WERI-Rb-1 (cell line): ENCODE data around the gene PRM3.

Experiments used
- DNase-seq: peaks from one replicate; pipeline ENCODE4 v3.0.0-alpha.2; 2020
- H3K27ac ChIP-seq: fragments of 250-450 bp; sonication (Bioruptor Pico); 2 replicates; pipeline ENCODE4 v1.5.1; 2020; ENCODE audit warnings: mild to moderate bottlenecking, moderate library complexity
- H3K27me3 ChIP-seq: fragments of 250-450 bp; sonication (Bioruptor Pico); 2 replicates; pipeline ENCODE4 v1.5.1; 2021; ENCODE audit warnings: mild to moderate bottlenecking, low read depth, moderate library complexity; ENCODE audit not compliant: insufficient read depth, severe bottlenecking
- H3K36me3 ChIP-seq: fragments of 250-450 bp; sonication (Bioruptor Pico); 2 replicates; pipeline ENCODE4 v1.5.1; 2020; ENCODE audit warnings: mild to moderate bottlenecking, moderate library complexity
- H3K4me3 ChIP-seq: 2 replicates; pipeline ENCODE4 v1.5.1; 2011; ENCODE audit warnings: low read depth, mild to moderate bottlenecking, control low read depth, low read length
- H3K9me3 ChIP-seq: fragments of 250-450 bp; sonication (Bioruptor Pico); 2 replicates; pipeline ENCODE4 v1.5.1; 2021; ENCODE audit warnings: mild to moderate bottlenecking, moderate library complexity; ENCODE audit not compliant: severe bottlenecking
- CTCF ChIP-seq: IDR thresholded peaks from 2 replicates; pipeline ENCODE4 v1.5.1; 2011; ENCODE audit warnings: low read depth, mild to moderate bottlenecking, control low read depth, inconsistent platforms, low read length

Gene PRM3

DNA sequence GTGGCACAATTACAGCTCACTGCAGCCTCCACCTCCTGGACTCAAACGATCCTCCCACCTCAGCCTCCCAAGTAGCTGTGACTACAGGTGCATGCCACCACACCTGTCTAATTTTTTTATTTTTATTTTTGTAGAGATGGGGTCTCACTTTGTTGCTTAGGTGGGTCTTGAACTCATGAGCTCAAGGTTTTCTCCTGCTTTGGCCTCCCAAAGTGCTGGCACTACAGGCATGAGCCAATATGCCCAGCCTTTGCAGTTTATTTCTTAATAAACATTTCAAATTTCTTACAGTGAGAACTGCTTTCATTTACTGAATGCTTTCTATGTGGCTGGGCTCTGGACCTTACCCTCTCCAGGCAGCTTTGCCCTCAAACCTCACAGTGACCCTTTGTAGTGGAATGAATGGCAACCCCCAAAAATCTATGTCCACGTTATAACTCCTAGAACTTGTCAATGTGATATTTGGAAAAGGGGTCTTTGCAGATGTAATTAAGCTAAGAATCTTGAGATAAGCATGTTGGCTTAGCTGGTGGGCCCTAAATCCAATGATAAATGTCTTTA is 2.7 kb downstream of the PRM3 start:
- H3K27ac ChIP-seq: no peak overlapping the region

GRCh38 chr16:11268921-11269375 is 4.5 kb downstream of the PRM3 start, which contains the start of gene TNP2:
Gene TNP2, minus strand, starts transcription at chr16:11269325. Its CDS starts 63 bp downstream, at chr16:11269262.
- no peak for DNase-seq
- no peak within 1 kb of the TSS for H3K27ac ChIP-seq
- H3K4me3 ChIP-seq: no peak within 1 kb of the TSS
- no peaks in the 10 kb centered on the region for H3K36me3 ChIP-seq
- H3K27me3 ChIP-seq: no peaks in the 10 kb centered on the region
- H3K9me3 ChIP-seq: no peaks in the 10 kb centered on the region
- no peak for TF ChIP-seq CTCF

More for the DNA sequence above, 2.7 kb downstream of the PRM3 start:
- no peak for TF ChIP-seq CTCF
- no peak for DNase-seq
- no peaks in the 10 kb centered on the region for H3K9me3 ChIP-seq
- H3K4me3 ChIP-seq: no peak overlapping the region
- no peaks in the 10 kb centered on the region for H3K27me3 ChIP-seq
- H3K36me3 ChIP-seq: no peaks in the 10 kb centered on the region

GRCh38 chr16:11265124-11265523 is 8.3 kb downstream of the PRM3 start:
- TF ChIP-seq CTCF: no peak
- Histone ChIP-seq H3K27ac (no peak overlapping the region), H3K27me3 (no peaks in the 10 kb centered on the region), H3K36me3 (no peaks in the 10 kb centered on the region), H3K9me3 (no peaks in the 10 kb centered on the region), H3K4me3 (no peak overlapping the region)
- no peak for DNase-seq

DNA sequence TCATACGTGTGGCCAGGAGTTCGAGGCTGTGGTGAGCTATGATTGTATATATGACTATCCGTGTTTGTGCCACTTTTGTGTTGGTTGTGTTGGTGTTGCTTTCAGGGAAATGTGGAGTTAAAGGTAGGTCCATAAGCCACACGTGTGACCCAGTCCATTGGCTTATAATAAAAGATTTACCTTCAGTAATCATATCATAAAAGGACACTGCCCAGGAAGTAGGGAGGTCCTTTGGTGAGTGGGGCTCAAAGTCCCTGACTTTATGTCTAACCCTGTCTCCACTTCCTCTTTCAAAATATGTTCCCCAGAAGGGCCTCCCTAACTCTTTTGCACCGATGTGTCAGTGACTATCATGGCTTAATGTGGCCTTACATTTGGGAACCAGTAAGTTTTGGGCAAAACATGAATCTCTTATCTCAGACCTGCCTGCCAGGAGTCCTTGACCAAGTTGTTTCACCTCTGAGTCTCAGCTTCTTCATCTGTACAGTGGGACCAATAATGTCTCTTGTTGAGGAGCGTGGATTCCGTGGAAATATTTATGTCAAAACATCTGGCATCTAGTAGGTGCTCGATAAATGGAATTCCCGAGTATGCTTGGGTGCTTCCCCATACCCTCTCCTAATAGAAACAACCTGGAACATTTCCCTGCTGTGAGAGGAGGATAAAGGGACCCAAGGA is 9.1 kb downstream of the PRM3 start:
- Histone ChIP-seq H3K36me3 (no peaks in the 10 kb centered on the region), H3K27me3 (no peaks in the 10 kb centered on the region), H3K27ac (no peak overlapping the region), H3K4me3 (no peak overlapping the region), H3K9me3 (no peaks in the 10 kb centered on the region)
- DNase-seq: no peak
- TF ChIP-seq CTCF: no peak

DNA sequence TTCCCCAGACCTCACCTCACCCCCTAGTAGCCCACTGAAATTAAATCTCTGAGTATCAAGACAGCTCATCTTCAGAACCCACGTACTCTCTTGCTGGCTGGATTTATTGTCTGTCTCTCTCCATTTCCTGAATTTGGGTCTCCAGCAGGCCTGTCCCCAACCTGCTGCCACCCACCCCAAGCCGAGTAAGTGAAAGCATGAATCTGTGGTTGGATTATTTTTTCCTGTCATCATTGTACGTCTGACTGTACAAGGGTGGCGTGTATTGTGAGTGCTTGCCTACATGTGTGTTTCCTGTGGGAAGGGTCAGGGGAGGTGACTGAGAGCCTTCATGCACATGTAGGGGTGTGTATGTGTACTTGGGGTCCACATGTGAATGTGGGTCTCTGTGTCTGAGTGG is 9.7 kb downstream of the PRM3 start:
- H3K27ac ChIP-seq: no peak overlapping the region
- H3K27me3 ChIP-seq: no peaks in the 10 kb centered on the region
- DNase-seq: no peak
- H3K9me3 ChIP-seq: no peaks in the 10 kb centered on the region
- no peaks in the 10 kb centered on the region for H3K36me3 ChIP-seq
- no peak for TF ChIP-seq CTCF
- no peak overlapping the region for H3K4me3 ChIP-seq
